HG03066 (cell line): ENCODE results near the gene BEAN1.

Experiments
- ATAC-seq: cut with Tn5 transposase; IDR thresholded peaks from one replicate; pipeline ENCODE4 v1.9.1; 2021; ENCODE audit warnings: low read depth; ENCODE audit not compliant: unreplicated experiment

The BEAN1 gene

GRCh38 chr16:66467611-66468010 lies 40.5 kb downstream of the BEAN1 start:
- no peak for ATAC-seq

- ATAC-seq: no peak
Measured at GRCh38 chr16:66468321-66468965, 41.3 kb downstream of the BEAN1 start.

GRCh38 chr16:66469291-66469946 lies 42.3 kb downstream of the BEAN1 start:
- no peak for ATAC-seq

- ATAC-seq: no peak
Measured at GRCh38 chr16:66469947-66470546, 43.0 kb downstream of the BEAN1 start.

GRCh38 chr16:66470556-66470955 lies 43.5 kb downstream of the BEAN1 start:
- no peak for ATAC-seq

GRCh38 chr16:66471264-66471663 lies 44.2 kb downstream of the BEAN1 start:
- no peak for ATAC-seq

- no peak for ATAC-seq
Measured at GRCh38 chr16:66471716-66472393, 44.8 kb downstream of the BEAN1 start.

GRCh38 chr16:66473051-66473571 lies 46.0 kb downstream of the BEAN1 start:
- ATAC-seq: no peak

GRCh38 chr16:66473654-66474519 lies 46.8 kb downstream of the BEAN1 start:
- ATAC-seq: no peak

GRCh38 chr16:66474750-66475199 lies 47.7 kb downstream of the BEAN1 start:
- peak; percentile 81 for ATAC-seq

- ATAC-seq: no peak
Measured at GRCh38 chr16:66475232-66475631, 48.1 kb downstream of the BEAN1 start.

GRCh38 chr16:66476328-66477027 lies 49.4 kb downstream of the BEAN1 start:
- ATAC-seq: no peak

GRCh38 chr16:66477028-66477515 lies 50.0 kb downstream of the BEAN1 start:
- ATAC-seq: no peak

GRCh38 chr16:66478733-66479511 lies 51.8 kb downstream of the BEAN1 start:
- ATAC-seq: no peak

- no peak for ATAC-seq
Measured at GRCh38 chr16:66479661-66480264, 52.7 kb downstream of the BEAN1 start.

- ATAC-seq: no peak
Measured at GRCh38 chr16:66480265-66481080, 53.4 kb downstream of the BEAN1 start.
